HG03103 (cell line): ENCODE data around the gene MAP4K3.
A peak's percentile ranks its signal among the peaks of the same experiment; 100 is the strongest.

Experiments used
- ATAC-seq: cut with Tn5 transposase; IDR thresholded peaks from one replicate; pipeline ENCODE4 v1.9.1; 2021; ENCODE audit warnings: low read depth; ENCODE audit not compliant: unreplicated experiment

The MAP4K3 gene

DNA sequence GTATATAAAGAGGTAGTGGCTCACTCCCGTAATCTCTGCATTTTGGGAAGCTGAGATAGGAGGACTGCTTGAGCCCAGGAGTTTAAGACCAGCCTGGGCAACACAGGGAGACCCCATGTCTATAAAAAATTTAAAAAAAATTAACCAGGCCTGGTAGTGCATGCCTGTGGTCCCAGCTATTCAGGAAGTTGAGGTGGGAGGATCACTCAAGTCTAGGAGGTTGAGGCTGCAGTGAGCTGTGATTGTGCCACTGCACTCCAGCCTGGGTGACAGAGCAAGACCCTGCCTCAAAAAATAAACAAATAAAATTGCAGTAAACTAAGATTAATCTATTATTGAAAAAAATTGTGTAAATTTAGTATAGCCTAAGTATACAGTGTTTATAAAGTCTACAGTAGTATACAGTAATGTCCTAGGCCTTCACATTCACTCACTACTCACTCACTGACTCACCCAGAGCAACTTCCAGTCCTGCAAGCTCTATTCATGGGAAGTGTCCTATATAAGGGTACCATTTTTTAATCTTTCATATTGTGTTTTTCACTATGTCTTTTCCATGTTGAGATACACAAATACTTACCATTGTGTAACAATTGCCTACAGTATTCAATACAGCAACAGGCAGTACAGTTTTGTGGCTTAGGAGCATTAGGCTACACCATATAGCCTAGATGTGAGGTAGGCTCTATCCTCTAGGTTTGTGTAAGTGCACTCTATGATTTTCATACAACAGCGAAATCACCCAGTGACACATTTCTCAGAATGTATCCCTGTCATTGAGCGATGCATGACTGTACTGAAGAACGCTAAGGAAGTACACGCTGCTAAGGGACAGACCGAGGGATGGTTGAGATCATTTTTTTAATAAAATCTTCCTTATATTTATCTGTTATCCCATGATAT, 10.4 kb upstream of the MAP4K3 start:
- ATAC-seq = no peak

DNA sequence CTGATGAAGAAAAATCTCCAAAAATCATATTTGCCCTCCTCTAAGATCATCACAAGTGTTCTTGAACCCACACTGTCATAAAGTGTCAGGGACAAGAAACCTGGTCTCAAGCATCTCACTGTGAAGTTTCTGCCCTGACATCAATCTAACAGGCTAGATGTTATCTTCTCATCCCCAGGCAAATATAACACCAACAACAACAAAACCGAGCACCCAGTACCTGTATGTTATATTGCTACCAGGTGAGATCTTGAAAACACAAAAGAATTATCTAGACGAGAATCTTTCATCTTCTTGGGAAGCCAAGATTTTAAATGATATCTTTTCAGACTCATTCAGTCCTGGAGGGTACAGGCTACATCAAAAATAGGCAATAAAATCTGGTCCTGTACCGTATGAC, 8.8 kb upstream of the MAP4K3 start:
- no peak for ATAC-seq

GRCh38 chr2:39443009-39443408, 5.9 kb upstream of the MAP4K3 start:
- no peak for ATAC-seq

- peak; percentile 20 for ATAC-seq
These were observed 624 bp upstream of the MAP4K3 start for GRCh38 chr2:39437522-39438296.

DNA sequence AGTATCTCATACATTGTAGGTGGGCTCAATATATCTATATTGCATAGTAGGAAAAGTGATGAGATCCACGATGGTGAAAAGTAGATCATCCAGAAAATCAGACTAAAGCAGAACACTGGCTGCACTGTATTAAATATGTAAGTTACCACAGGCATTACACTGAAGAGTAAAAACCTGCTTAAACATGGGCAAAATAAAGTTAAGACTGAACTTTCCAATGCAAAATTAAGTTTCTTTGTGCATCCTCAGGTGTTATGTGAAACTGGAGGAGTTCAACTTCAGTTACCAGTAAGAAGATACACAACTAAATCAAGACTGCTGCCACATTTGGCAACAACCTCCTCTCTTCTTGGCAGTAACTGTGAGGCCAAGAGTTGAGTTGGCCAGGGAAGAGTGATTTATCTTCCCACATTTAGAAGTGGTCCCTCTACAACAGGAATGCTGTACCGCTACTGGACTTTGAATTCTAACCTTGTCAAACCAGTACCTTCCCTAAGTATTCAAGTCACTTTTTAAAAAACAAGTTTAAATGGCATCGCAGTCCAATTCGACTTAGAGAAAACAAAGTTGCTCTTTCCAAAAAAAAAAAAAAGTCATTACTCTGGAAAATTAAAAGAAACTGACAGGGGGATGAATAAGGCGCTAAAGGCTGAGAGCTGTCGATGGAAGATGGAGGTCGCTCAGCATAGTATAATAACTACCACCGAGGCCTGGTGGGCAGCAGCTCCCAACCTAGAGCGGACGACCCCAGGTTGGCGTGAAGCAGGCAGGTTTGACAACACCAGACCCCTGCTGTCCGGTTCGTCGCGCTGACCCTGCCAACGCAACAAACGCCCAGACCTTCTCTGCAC, 1.1 kb downstream of the MAP4K3 start:
- ATAC-seq = no peak

DNA sequence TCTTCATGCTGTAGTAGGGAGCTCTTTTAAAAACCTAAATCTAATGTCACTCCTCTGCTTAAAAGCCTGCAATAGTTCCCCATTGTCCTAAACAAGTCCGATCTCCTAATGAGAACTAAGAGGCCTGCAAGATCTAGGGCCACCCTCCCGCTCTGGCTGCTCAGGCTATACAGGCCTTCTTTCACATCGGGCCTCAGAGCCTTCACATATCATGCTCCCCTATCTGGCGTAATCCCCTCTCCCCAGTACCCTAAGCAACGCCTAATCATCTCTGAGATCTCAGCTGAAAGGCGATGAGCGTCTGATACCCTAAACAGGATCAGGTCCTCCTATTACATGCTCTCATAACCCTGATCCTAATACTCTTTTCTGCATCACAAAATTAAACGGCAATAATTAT, 1.9 kb downstream of the MAP4K3 start:
- ATAC-seq = no peak

GRCh38 chr2:39434233-39434897, 2.7 kb downstream of the MAP4K3 start:
- no peak for ATAC-seq

DNA sequence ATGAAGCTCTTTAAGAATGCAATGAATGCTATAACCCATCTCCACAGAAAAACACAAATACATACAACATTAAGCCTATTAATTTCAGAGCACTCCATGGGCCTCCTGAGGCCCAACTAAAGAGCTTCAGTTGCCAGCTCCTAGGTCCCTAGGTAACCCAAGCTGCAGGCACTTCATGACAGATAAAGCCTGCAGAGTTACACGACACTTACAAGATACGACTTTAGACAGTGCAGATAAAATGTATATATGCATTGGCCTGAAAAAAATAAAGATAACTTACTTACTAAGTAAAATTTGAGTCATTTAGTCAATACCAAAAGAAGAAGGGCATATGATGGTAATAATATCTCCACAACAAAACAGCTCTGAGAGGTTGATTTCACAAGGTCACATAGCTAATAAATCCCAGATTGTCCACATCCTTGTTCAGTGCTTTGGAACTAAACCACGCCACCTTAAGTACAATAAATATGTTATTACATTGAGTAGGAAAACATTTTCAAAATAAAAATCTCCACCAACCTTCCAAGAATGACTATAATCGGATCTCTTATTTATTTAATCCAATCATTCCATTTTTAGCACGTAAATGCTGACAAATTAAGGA, 3.4 kb downstream of the MAP4K3 start:
- ATAC-seq = no peak

DNA sequence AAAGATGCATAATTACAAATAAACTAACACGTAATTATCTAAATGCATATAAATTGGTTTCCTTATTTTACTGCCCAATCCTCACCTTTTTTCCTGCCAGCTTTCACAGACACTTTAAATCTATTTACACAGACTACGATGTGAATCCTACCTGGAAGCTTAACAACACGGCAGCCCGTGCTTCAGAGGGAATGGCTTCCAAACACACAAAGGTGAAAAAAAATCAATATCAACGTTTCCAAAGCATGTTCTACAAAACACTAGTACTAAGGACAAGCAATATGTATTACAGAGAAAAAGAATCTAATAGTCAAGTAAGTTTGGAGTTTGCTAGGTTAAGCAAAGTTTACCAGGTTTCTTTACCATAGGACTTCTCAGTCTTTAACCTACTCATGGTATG, 4.4 kb downstream of the MAP4K3 start:
- ATAC-seq = no peak

- no peak for ATAC-seq
These were observed 5.3 kb downstream of the MAP4K3 start for GRCh38 chr2:39431592-39432316.

- ATAC-seq = no peak
These were observed 7.3 kb downstream of the MAP4K3 start for GRCh38 chr2:39429746-39430145.

DNA sequence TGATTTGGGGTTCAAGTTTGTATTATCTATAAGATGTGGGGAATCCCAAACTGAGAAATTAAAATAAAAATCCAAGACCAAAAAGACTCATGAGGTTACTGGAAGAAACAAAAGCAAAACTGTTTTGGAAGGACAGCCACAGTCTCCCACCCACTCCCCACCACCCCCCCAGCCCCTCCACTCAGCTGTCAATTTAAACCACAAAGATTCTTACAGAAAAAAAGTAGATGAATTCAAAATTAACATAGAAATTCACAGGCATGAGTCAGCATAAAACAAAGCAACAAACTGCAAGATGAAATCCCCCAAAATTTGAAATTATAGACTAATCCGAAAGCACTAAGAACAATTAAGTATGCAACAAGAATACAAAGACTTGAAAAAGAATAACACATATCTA, 12.1 kb downstream of the MAP4K3 start:
- ATAC-seq = no peak

GRCh38 chr2:39422700-39423099, 14.4 kb downstream of the MAP4K3 start:
- ATAC-seq = no peak

GRCh38 chr2:39421354-39421753, 15.7 kb downstream of the MAP4K3 start:
- no peak for ATAC-seq

DNA sequence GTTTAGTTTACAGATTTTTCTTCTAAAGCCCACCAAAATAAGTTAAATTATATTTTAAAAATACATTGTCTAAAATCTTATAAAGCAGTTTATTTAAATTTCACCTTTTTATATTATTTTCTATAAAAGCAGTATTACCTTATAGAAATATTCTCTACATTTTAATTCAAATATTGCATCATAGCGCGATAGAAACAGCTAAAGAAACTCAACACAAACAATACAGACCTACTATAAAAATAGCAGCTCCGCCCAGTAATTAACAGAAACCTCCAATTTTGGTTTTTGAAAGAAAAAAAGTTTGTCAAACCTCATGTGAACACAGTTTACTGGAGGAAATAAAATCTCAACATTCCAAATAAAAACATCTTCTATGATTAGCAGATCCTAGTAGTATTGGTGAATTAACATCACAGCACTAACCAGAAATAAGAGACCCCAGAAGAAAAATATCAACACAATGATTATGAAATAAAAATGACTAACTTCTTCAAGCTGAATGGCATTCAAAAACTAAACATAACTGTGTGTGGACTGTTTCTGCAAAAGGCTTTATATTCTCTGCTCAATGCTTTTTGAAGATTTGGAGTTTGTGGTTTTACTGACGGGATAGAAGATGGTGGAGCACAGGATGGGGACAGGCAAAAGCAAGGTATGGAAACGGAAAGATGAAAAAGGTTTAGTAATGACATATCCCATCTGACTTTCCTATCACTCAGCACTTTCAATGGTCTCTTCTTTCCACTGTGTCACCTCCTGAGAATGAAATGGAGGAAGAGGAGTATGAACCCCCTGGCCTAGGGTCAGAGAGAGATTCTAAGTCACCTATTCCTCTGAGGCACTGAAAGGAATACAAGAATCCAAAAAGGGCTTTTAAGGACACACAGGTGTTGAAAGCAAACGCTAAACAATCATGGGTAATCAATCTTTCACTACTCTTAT, 17.5 kb downstream of the MAP4K3 start:
- no peak for ATAC-seq

DNA sequence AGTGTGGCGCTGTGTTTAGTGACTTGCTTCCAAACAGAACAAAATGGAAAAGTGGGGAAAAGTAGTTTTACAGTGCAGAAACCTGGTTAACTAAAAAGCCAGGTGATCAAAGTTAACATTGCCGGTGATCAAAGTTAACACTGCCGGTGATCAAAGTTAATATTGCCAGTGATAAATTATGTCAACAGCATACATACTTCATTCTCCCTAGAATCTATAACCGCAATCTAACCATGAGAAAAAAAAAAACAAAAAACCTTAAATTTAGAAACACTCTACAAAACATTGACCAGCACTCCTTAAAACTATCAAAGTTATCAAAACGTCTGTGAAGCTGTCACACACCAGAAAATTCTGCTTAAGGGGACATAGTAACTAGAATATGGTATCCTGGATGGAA, 18.6 kb downstream of the MAP4K3 start:
- ATAC-seq = no peak

DNA sequence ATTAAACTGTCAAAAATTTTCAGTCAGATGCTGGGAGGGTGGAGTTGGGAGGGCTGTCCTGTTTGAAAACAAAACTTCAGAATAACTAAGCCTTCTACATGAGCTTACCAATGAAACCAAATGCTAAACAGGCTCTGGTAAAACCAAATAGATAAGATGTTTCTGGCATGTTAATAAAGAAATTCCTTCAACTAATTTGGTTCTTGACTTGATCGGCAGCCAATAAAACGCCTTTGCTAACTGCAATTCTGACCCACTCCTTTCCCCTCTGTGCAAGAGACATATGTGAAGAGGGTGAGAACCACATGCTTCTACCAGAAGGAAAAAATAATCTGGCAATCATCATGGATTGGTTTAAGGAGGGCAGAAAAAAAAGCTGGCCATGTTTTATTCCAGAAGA, 20.9 kb downstream of the MAP4K3 start:
- ATAC-seq = no peak

DNA sequence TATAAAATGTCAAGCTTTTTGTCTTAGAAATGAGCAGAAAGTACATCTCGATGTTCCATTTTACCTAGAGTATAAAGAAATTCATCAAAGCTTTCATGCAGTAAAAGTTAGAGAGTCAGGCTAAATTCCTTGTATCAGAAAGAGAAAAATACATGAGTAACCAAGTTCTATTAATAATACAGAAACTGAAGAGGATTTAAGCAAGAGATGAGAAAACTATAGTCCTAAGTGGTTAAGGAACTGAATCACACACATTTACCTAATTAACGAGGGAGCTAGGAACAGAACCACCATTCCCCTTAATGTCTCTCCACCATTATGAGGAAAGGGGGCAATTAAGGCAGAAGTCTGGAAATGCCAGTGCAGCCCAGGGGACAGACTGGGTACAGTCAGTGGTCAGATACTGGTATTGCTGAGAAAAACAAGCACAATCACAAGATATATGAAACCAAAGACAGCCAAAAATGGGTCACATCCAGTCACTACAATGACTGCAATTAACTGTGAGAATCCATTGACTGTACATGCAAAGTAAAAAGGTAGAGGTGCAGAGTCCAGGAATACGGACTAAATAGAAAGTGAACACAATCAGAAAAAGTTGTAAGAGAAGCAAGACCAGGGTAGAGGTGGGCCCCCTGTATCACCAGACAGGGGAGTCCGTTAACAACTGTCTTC, 23.9 kb downstream of the MAP4K3 start:
- ATAC-seq = no peak
